ENCODE data around the gene MAP4K2.

The MAP4K2 gene

DNA sequence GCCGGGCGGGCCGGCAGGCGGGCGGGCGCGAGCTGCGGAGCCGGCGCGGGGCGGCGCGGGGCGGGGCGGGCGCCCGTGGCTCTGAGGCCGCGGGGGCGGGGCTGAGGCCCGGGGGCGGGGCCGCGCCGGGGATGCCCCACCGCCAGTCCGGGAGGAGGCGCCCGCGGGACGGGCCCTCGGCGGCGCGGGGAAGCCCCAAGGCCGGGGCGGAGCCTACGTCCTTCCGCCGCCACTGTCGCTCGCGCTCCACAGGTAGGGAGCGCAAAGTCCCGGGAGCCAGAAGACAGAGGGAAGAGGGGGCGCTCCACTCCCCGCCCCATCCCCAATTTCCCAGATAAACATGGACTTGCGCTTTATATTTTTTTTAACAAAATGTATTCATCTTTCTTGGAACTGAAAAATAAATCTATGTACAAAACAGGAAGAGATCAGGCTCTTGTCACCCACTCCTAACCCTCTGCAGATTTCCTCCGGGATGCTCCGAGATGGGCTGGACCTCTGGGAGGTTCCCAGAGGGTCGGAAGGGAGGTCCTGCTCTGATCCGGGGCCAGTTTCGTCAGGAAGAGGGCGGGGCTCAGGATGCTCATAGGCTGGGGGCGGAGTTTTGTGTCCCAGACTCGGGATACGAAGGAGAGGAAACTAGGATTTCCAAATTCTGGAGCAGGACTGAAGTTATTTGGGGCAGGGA, at the start of gene MAP4K2:
Gene MAP4K2 (minus strand): TSS at position 57 of the 688 bp plus-strand sequence. CDS start 65 bp downstream, outside the sequence.
- TF ChIP-seq CSDC2 (CRISPR knock-in tag; IDR thresholded peaks at IDR 0.05) = no peak
- TF ChIP-seq, protein P1, sequence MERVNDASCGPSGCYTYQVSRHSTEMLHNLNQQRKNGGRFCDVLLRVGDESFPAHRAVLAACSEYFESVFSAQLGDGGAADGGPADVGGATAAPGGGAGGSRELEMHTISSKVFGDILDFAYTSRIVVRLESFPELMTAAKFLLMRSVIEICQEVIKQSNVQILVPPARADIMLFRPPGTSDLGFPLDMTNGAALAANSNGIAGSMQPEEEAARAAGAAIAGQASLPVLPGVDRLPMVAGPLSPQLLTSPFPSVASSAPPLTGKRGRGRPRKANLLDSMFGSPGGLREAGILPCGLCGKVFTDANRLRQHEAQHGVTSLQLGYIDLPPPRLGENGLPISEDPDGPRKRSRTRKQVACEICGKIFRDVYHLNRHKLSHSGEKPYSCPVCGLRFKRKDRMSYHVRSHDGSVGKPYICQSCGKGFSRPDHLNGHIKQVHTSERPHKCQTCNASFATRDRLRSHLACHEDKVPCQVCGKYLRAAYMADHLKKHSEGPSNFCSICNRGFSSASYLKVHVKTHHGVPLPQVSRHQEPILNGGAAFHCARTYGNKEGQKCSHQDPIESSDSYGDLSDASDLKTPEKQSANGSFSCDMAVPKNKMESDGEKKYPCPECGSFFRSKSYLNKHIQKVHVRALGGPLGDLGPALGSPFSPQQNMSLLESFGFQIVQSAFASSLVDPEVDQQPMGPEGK (CRISPR knock-in tag; IDR thresholded peaks at IDR 0.05; ENCODE audit: borderline replicate concordance) = no peak
- no peak for TF ChIP-seq ISL1 (CRISPR knock-in tag; IDR thresholded peaks at IDR 0.05)
- no peak for TF ChIP-seq RARB (CRISPR knock-in tag; IDR thresholded peaks at IDR 0.05)
- TF ChIP-seq TOX (CRISPR knock-in tag; IDR thresholded peaks at IDR 0.05; ENCODE audit: borderline replicate concordance) = no peak
- TF ChIP-seq ZFP3 (CRISPR knock-in tag; IDR thresholded peaks at IDR 0.05) = no peak
- TF ChIP-seq ZNF70 (CRISPR knock-in tag; IDR thresholded peaks at IDR 0.05) = no peak
- TF ChIP-seq OSR1 (CRISPR knock-in tag; IDR thresholded peaks at IDR 0.05) = no peak
- TF ChIP-seq SNAI2 (CRISPR knock-in tag; IDR thresholded peaks at IDR 0.05) = no peak
- TF ChIP-seq, protein P2, sequence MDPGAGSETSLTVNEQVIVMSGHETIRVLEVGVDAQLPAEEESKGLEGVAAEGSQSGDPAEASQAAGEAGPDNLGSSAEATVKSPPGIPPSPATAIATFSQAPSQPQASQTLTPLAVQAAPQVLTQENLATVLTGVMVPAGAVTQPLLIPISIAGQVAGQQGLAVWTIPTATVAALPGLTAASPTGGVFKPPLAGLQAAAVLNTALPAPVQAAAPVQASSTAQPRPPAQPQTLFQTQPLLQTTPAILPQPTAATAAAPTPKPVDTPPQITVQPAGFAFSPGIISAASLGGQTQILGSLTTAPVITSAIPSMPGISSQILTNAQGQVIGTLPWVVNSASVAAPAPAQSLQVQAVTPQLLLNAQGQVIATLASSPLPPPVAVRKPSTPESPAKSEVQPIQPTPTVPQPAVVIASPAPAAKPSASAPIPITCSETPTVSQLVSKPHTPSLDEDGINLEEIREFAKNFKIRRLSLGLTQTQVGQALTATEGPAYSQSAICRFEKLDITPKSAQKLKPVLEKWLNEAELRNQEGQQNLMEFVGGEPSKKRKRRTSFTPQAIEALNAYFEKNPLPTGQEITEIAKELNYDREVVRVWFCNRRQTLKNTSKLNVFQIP (CRISPR knock-in tag; IDR thresholded peaks at IDR 0.05; ENCODE audit: borderline replicate concordance, low read depth) = no peak
- TF ChIP-seq, protein P3, sequence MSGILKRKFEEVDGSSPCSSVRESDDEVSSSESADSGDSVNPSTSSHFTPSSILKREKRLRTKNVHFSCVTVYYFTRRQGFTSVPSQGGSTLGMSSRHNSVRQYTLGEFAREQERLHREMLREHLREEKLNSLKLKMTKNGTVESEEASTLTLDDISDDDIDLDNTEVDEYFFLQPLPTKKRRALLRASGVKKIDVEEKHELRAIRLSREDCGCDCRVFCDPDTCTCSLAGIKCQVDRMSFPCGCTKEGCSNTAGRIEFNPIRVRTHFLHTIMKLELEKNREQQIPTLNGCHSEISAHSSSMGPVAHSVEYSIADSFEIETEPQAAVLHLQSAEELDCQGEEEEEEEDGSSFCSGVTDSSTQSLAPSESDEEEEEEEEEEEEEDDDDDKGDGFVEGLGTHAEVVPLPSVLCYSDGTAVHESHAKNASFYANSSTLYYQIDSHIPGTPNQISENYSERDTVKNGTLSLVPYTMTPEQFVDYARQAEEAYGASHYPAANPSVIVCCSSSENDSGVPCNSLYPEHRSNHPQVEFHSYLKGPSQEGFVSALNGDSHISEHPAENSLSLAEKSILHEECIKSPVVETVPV (CRISPR knock-in tag; IDR thresholded peaks at IDR 0.05) = no peak
- TF ChIP-seq ESRRG (CRISPR knock-in tag; IDR thresholded peaks at IDR 0.05) = no peak
- TF ChIP-seq ZFP30 (CRISPR knock-in tag; IDR thresholded peaks at IDR 0.05) = no peak
- TF ChIP-seq ZNF565 (CRISPR knock-in tag; conservative IDR thresholded peaks at IDR 0.05; ENCODE audit: low read depth) = no peak
- no peak for TF ChIP-seq BACH2 (CRISPR knock-in tag; IDR thresholded peaks at IDR 0.05; ENCODE audit: borderline replicate concordance)
- no peak for TF ChIP-seq PPARA (CRISPR knock-in tag; IDR thresholded peaks at IDR 0.05; ENCODE audit: borderline replicate concordance)
- ATAC-seq = peak; percentile 95

DNA sequence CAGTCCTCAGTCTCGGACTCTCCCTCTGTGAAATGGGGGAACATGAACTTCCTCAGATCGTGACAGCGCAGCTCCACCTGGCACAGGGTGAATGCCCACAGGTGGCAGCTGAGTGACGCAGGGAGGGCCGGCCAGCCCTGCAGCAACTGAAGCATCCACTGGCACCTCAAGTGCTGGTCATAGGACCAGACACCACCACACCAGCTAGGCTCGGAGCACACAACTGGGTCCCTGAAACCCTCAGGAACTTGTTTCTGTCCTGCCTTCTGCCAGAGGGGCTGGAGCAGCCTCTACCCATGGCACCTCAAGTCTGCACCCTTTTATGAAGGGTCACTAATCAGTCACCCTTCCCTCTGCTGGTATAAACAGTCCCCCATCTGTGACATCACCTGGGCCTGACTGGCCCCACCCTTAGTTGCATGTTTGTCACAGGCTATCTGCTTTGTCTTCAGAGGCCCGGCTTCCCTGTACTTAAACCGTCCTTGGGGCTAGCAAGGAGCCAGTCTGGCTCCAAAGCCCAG, 48.9 kb upstream of the MAP4K2 start:
- TF ChIP-seq, protein P2 (CRISPR knock-in tag; IDR thresholded peaks at IDR 0.05; ENCODE audit: borderline replicate concordance, low read depth) = no peak
- no peak for TF ChIP-seq SNAI2 (CRISPR knock-in tag; IDR thresholded peaks at IDR 0.05)
- TF ChIP-seq, protein P3 (CRISPR knock-in tag; IDR thresholded peaks at IDR 0.05) = no peak
- TF ChIP-seq CSDC2 (CRISPR knock-in tag; IDR thresholded peaks at IDR 0.05) = no peak
- no peak for TF ChIP-seq ZNF70 (CRISPR knock-in tag; IDR thresholded peaks at IDR 0.05)
- TF ChIP-seq BACH2 (CRISPR knock-in tag; IDR thresholded peaks at IDR 0.05; ENCODE audit: borderline replicate concordance) = no peak
- TF ChIP-seq TCF4 (CRISPR knock-in tag; IDR thresholded peaks at IDR 0.05; ENCODE audit: borderline replicate concordance) = no peak
- TF ChIP-seq PPARA (CRISPR knock-in tag; IDR thresholded peaks at IDR 0.05; ENCODE audit: borderline replicate concordance) = no peak
- TF ChIP-seq ZNF565 (CRISPR knock-in tag; conservative IDR thresholded peaks at IDR 0.05; ENCODE audit: low read depth) = no peak
- TF ChIP-seq ZNF8 (CRISPR knock-in tag; IDR thresholded peaks at IDR 0.05) = no peak
- TF ChIP-seq, protein P1 (CRISPR knock-in tag; IDR thresholded peaks at IDR 0.05; ENCODE audit: borderline replicate concordance) = no peak
- no peak for TF ChIP-seq RARB (CRISPR knock-in tag; IDR thresholded peaks at IDR 0.05)
- no peak for TF ChIP-seq ISL1 (CRISPR knock-in tag; IDR thresholded peaks at IDR 0.05)
- TF ChIP-seq, protein P4, sequence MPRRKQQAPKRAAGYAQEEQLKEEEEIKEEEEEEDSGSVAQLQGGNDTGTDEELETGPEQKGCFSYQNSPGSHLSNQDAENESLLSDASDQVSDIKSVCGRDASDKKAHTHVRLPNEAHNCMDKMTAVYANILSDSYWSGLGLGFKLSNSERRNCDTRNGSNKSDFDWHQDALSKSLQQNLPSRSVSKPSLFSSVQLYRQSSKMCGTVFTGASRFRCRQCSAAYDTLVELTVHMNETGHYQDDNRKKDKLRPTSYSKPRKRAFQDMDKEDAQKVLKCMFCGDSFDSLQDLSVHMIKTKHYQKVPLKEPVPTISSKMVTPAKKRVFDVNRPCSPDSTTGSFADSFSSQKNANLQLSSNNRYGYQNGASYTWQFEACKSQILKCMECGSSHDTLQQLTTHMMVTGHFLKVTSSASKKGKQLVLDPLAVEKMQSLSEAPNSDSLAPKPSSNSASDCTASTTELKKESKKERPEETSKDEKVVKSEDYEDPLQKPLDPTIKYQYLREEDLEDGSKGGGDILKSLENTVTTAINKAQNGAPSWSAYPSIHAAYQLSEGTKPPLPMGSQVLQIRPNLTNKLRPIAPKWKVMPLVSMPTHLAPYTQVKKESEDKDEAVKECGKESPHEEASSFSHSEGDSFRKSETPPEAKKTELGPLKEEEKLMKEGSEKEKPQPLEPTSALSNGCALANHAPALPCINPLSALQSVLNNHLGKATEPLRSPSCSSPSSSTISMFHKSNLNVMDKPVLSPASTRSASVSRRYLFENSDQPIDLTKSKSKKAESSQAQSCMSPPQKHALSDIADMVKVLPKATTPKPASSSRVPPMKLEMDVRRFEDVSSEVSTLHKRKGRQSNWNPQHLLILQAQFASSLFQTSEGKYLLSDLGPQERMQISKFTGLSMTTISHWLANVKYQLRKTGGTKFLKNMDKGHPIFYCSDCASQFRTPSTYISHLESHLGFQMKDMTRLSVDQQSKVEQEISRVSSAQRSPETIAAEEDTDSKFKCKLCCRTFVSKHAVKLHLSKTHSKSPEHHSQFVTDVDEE (CRISPR knock-in tag; IDR thresholded peaks at IDR 0.05) = no peak
- TF ChIP-seq ZFP30 (CRISPR knock-in tag; IDR thresholded peaks at IDR 0.05) = no peak
- no peak for TF ChIP-seq OSR1 (CRISPR knock-in tag; IDR thresholded peaks at IDR 0.05)
- TF ChIP-seq ARNTL (CRISPR knock-in tag; IDR thresholded peaks at IDR 0.05; ENCODE audit: borderline replicate concordance, low read depth) = no peak
- TF ChIP-seq, protein P5, sequence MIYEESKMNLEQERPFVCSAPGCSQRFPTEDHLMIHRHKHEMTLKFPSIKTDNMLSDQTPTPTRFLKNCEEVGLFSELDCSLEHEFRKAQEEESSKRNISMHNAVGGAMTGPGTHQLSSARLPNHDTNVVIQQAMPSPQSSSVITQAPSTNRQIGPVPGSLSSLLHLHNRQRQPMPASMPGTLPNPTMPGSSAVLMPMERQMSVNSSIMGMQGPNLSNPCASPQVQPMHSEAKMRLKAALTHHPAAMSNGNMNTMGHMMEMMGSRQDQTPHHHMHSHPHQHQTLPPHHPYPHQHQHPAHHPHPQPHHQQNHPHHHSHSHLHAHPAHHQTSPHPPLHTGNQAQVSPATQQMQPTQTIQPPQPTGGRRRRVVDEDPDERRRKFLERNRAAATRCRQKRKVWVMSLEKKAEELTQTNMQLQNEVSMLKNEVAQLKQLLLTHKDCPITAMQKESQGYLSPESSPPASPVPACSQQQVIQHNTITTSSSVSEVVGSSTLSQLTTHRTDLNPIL (CRISPR knock-in tag; IDR thresholded peaks at IDR 0.05; ENCODE audit: low read depth) = no peak
- TF ChIP-seq ZC3H10 (CRISPR knock-in tag; IDR thresholded peaks at IDR 0.05) = no peak
- no peak for TF ChIP-seq GLIS3 (CRISPR knock-in tag; IDR thresholded peaks at IDR 0.05)
- ATAC-seq = no peak
